ENCODE data around the gene SRPX2. TPM values are rescaled to one million over a fixed set of nuclear protein-coding genes. Genes with fewer than 3 reads are reported as not detected.
A peak's percentile ranks its signal among the peaks of the same experiment; 100 is the strongest.
"Not testable (repeated sequence)": the region's sequence is repeated elsewhere in the genome, so short reads cannot be mapped to it uniquely, and the experiment has no call there.

Gene SRPX2
- polyA plus RNA-seq, 10 donors, result 21.0 to 39.9 (median 35.4) TPM

GRCh38 chrX:100695302-100695701 lies 51.3 kb downstream of the SRPX2 start:
- DNase-seq, result no peak

- DNase-seq, result no peak
Measured at GRCh38 chrX:100695991-100696390, 52.0 kb downstream of the SRPX2 start.

- no peak for DNase-seq
Measured at GRCh38 chrX:100696699-100697351, 52.8 kb downstream of the SRPX2 start.

GRCh38 chrX:100698551-100698950 lies 54.6 kb downstream of the SRPX2 start:
- no peak for DNase-seq

GRCh38 chrX:100700809-100701208 lies 56.8 kb downstream of the SRPX2 start:
- DNase-seq, result no peak

GRCh38 chrX:100704581-100705203 lies 60.7 kb downstream of the SRPX2 start:
- no peak for DNase-seq

GRCh38 chrX:100710816-100711215 lies 66.8 kb downstream of the SRPX2 start:
- DNase-seq, result no peak

GRCh38 chrX:100717363-100717762 lies 73.4 kb downstream of the SRPX2 start:
- DNase-seq, result no peak

GRCh38 chrX:100719139-100719538 lies 75.1 kb downstream of the SRPX2 start:
- DNase-seq, result no peak

- peak in 1 of 3 donors; percentile 2 for DNase-seq
Measured at GRCh38 chrX:100720301-100720700, 76.3 kb downstream of the SRPX2 start.

- no peak for DNase-seq
Measured at GRCh38 chrX:100721328-100721727, 77.3 kb downstream of the SRPX2 start.

- not testable (repeated sequence) for DNase-seq
Measured at GRCh38 chrX:100724006-100724405, 80.0 kb downstream of the SRPX2 start.

Other genes with a start within 250 kb of the SRPX2 start
- gene PCDH19, start 233.9 kb upstream of the SRPX2 start, polyA plus RNA-seq (ENCODE audit: insufficient read length in 10 of 10), result 1 to 10 TPM; 3.6 to 7.7 (median 4.8) TPM
- 100 to 1,000 TPM in 7 of 10 donors, 10 to 100 TPM in 3; 40.6 to 427 (median 249) TPM for gene TNMD, start 59.3 kb upstream of the SRPX2 start, polyA plus RNA-seq (ENCODE audit: insufficient read length in 10 of 10)
- gene TSPAN6, start 7.4 kb upstream of the SRPX2 start, polyA plus RNA-seq (ENCODE audit: insufficient read length in 10 of 10), result 10 to 100 TPM; 25.3 to 40.7 (median 29.9) TPM
- gene SYTL4, start 87.9 kb downstream of the SRPX2 start, polyA plus RNA-seq (ENCODE audit: insufficient read length in 10 of 10), result 10 to 100 TPM in 2 of 10 donors, 1 to 10 TPM in 8; 5.0 to 12.7 (median 8.0) TPM
- 10 to 100 TPM in 7 of 10 donors, 1 to 10 TPM in 3; 8.9 to 13.4 (median 10.6) TPM for gene CSTF2, start 176.2 kb downstream of the SRPX2 start, polyA plus RNA-seq (ENCODE audit: insufficient read length in 10 of 10)
- under 1 TPM in 9 of 10 donors, not detected in 1; 0.11 to 0.75 (median 0.34) TPM for gene NOX1, start 230.2 kb downstream of the SRPX2 start, polyA plus RNA-seq (ENCODE audit: insufficient read length in 10 of 10)